Spleen (tissue), 11 donors: Measurements from ENCODE around the gene ZNF217. TPM values are rescaled to one million over a fixed set of nuclear protein-coding genes. Genes with fewer than 3 reads are reported as not detected.

Experiments
- DNase-seq: peaks from one replicate; pipeline ENCODE4 v3.0.0-alpha.2; 2020
- H3K27ac ChIP-seq, 8 donors: fragments of 200-600 bp; sonication (generic) in 7 of 8; 1 replicate in 4 of 8; 2 replicates in 4 of 8; pipeline versions ENCODE4 v1.5.0 to v1.8.0; 2016 to 2021; ENCODE audit warnings: inconsistent platforms in 4 of 8, mild to moderate bottlenecking in 4 of 8, moderate library complexity in 1 of 8
- H3K27me3 ChIP-seq, 7 donors: fragments of 200-600 bp; sonication (generic) in 6 of 7; replicated peaks in 1 of 7; 1 replicate in 4 of 7; 2 replicates in 3 of 7; pipeline versions ENCODE4 v1.5.0 to v1.8.0; 2016 to 2021; ENCODE audit warnings: inconsistent platforms in 3 of 7, mild to moderate bottlenecking in 1 of 7
- H3K36me3 ChIP-seq, 6 donors: fragments of 200-600 bp; sonication (generic) in 5 of 6; 1 replicate in 4 of 6; 2 replicates in 2 of 6; pipeline versions ENCODE4 v1.5.0 to v1.8.0; 2016 to 2021; ENCODE audit warnings: inconsistent platforms in 2 of 6
- H3K4me1 ChIP-seq, 6 donors: fragments of 200-600 bp; sonication (generic) in 5 of 6; 1 replicate in 3 of 6; 2 replicates in 3 of 6; pipeline versions ENCODE4 v1.5.0 to v1.8.0; 2016 to 2021; ENCODE audit warnings: inconsistent platforms in 3 of 6
- H3K4me3 ChIP-seq, 8 donors: fragments of 200-600 bp; sonication (generic) in 7 of 8; 1 replicate in 4 of 8; 2 replicates in 4 of 8; pipeline versions ENCODE4 v1.5.0 to v1.8.0; 2016 to 2021; ENCODE audit warnings: inconsistent platforms in 4 of 8, mild to moderate bottlenecking in 4 of 8, moderate library complexity in 2 of 8
- H3K9me3 ChIP-seq, 8 donors: fragments of 200-600 bp; sonication (generic) in 7 of 8; 1 replicate in 4 of 8; 2 replicates in 4 of 8; pipeline versions ENCODE4 v1.5.0 to v1.8.0; 2016 to 2021; ENCODE audit warnings: inconsistent platforms in 4 of 8
- CTCF ChIP-seq, 11 experiments: fragments of 200-600 bp in 7 of 11; fragments of 450-650 bp in 4 of 11; sonication (generic) in 4 of 11; IDR thresholded peaks in 8 of 11; conservative IDR thresholded peaks in 3 of 11; 1 replicate in 7 of 11; 2 replicates in 4 of 11; pipeline versions ENCODE4 v1.4.0 to v1.8.0; 2016 to 2021; ENCODE audit warnings: antibody characterized with exemption in 11 of 11, inconsistent platforms in 4 of 11, mild to moderate bottlenecking in 1 of 11
- POLR2A ChIP-seq, 3 donors: fragments of 450-650 bp; IDR thresholded peaks; one replicate each; pipeline ENCODE4 v1.5.1; 2017; ENCODE audit warnings: antibody characterized with exemption in 3 of 3, mild to moderate bottlenecking in 1 of 3
- POLR2AphosphoS5 ChIP-seq, 3 donors: sonication (generic); formaldehyde crosslinking; IDR thresholded peaks; one replicate each; pipeline ENCODE4 v1.5.1; 2017; ENCODE audit warnings: antibody characterized with exemption in 3 of 3
- WGBS, 5 donors: extraction: QIAGEN DNeasy Blood & Tissue Kit in 3 of 5; methylation state at CpG; one replicate each; pipeline versions ENCODE4 v1.1.5 to v1.1.7; 2013 to 2018; 5-methylcytosine and 5-hydroxymethylcytosine counted together
- intact Hi-C: fragments of 100-400 bp; cut with DNase I; formaldehyde crosslinking; loops from one replicate; pipeline ENCODE4 v1.15.0; 2023; ENCODE audit warnings: low total_unique reads
- polyA plus RNA-seq, 3 donors: library from polyadenylated mRNA; stranded (reverse); fragments of 200-250 nt; gene quantifications; one replicate each; pipeline ENCODE4 v1.2.1, GENCODE V29; 2013
- total RNA-seq, 7 donors: library from RNA; depleted of rRNA in 3 of 7; stranded (reverse); fragments of >200 nt in 3 of 7; fragmentation: NEBNext Ultra II Directional in 4 of 7; extraction: Animal tissue kit (Norgen Biotek cat#: 25700) in 4 of 7; gene quantifications; one replicate each; pipeline versions ENCODE4 v1.1.0 to v1.2.1, GENCODE V29; 2016 to 2021
- donor health status: healthy with polysubstance abuse.
- donor health status: DM: no; HTN: no; CAD: no; lungs with moderate emphysema.
- donor health status: DM: no; HTN: no; CAD: no.
- donor health status: Bipolar disorder and iron deficiency.
- donor health status: healthy.
- donor health status: DM: no; HTN: no; CAD: no.
- donor health status: DM: yes; HTN: yes; CAD: no.

The ZNF217 gene
- total and polyA plus RNA-seq, 10 donors = 15.1 to 90.1 (median 74.1) TPM

GRCh38 chr20:53575481-53576194 is 18.0 kb downstream of the ZNF217 start:
- Histone ChIP-seq H3K4me3 (no peak overlapping the region), H3K27me3 (no peaks in the 10 kb centered on the region), H3K27ac (peak overlapping the region in 5 of 8 donors; percentile 14 to 54 (median 45)), H3K36me3 (peaks cover 2 to 88% (median 76%) of the 10 kb centered on the region in 6 donors), H3K4me1 (peaks cover 47 to 98% (median 86%) of the 10 kb centered on the region in 6 donors), H3K9me3 (no peaks in the 10 kb centered on the region)
- TF ChIP-seq CTCF (IDR thresholded peaks at IDR 0.05 in 8 of 11, conservative IDR thresholded peaks at IDR 0.05 in 3 of 11) (no peak), POLR2AphosphoS5 (IDR thresholded peaks at IDR 0.05) (peak in 2 of 3 donors; percentile 32 to 39)
- 79 to 88% (median 85%) methylated on average over 23 of the region's 23 CpGs for WGBS, 5 donors
- no peak for DNase-seq
- intact Hi-C loops = loop anchor here (5.0 to 10.0 kb wide), 2 partner anchors 339 to 367 kb away; no protein-coding TSS in a partner anchor

GRCh38 chr20:53574819-53575218 is 18.8 kb downstream of the ZNF217 start:
- peaks cover 2 to 88% (median 83%) of the 10 kb centered on the region in 6 donors for H3K36me3 ChIP-seq
- WGBS, 5 donors = 90 to 96% (median 95%) methylated on average over 6 of the region's 6 CpGs
- H3K4me1 ChIP-seq = peaks cover 39 to 98% (median 82%) of the 10 kb centered on the region in 6 donors
- DNase-seq = no peak
- TF ChIP-seq CTCF (IDR thresholded peaks at IDR 0.05 in 8 of 11, conservative IDR thresholded peaks at IDR 0.05 in 3 of 11) (no peak), POLR2AphosphoS5 (IDR thresholded peaks at IDR 0.05) (no peak), POLR2A (IDR thresholded peaks at IDR 0.05) (no peak)
- intact Hi-C loops = loop anchor here (5.0 to 10.0 kb wide), 2 partner anchors 340 to 367 kb away; no protein-coding TSS in a partner anchor
- no peak overlapping the region for H3K4me3 ChIP-seq
- H3K27me3 ChIP-seq = no peaks in the 10 kb centered on the region
- peak overlapping the region in 2 of 8 donors; percentile 4 to 51 for H3K27ac ChIP-seq
- no peaks in the 10 kb centered on the region for H3K9me3 ChIP-seq

- Histone ChIP-seq H3K9me3 (no peaks in the 10 kb centered on the region), H3K4me3 (no peak overlapping the region), H3K4me1 (peaks cover 34 to 98% (median 77%) of the 10 kb centered on the region in 6 donors), H3K36me3 (peaks cover 2 to 93% (median 86%) of the 10 kb centered on the region in 6 donors), H3K27ac (peak overlapping the region in 1 of 8 donors; percentile 2), H3K27me3 (no peaks in the 10 kb centered on the region)
- intact Hi-C loops = loop anchor here (10.0 kb wide), 1 partner anchor 340 kb away; no protein-coding TSS in a partner anchor
- TF ChIP-seq POLR2A (IDR thresholded peaks at IDR 0.05) = no peak
- TF ChIP-seq CTCF (IDR thresholded peaks at IDR 0.05 in 8 of 11, conservative IDR thresholded peaks at IDR 0.05 in 3 of 11) = no peak
- no peak for TF ChIP-seq POLR2AphosphoS5 (IDR thresholded peaks at IDR 0.05)
- 91 to 93% (median 92%) methylated on average over 14 of the region's 14 CpGs for WGBS, 5 donors
- no peak for DNase-seq
Observed at GRCh38 chr20:53574259-53574789, 19.3 kb downstream of the ZNF217 start.
